ENCODE measurements around the gene LRRC58. TPM values are rescaled to one million over a fixed set of nuclear protein-coding genes. Genes with fewer than 3 reads are reported as not detected.
"Not testable (repeated sequence)": the region's sequence is repeated elsewhere in the genome, so short reads cannot be mapped to it uniquely, and the experiment has no call there.

LRRC58 gene
- total RNA-seq, 6 experiments from 2014 or later, result 7.0 to 18.7 (median 10.3) TPM

- no peaks in the 10 kb centered on the region for H3K9me3 ChIP-seq
- peaks cover 0 to 3% (median 0%) of the 10 kb centered on the region in 4 donors for H3K36me3 ChIP-seq
- 60% methylated on average over 1 of the region's 1 CpG for WGBS (ENCODE audit: insufficient coverage, low coverage, low lambda C conversion rate, missing lambda C conversion rate)
- ATAC-seq (no peak), DNase-seq (no peak)
- H3K4me3 ChIP-seq, result no peak overlapping the region
- peaks cover 0 to 5% (median 0%) of the 10 kb centered on the region in 4 donors for H3K4me1 ChIP-seq
- H3K27ac ChIP-seq, result no peak overlapping the region
- TF ChIP-seq POLR2A (IDR thresholded peaks at IDR 0.05) (no peak), CTCF (IDR thresholded peaks at IDR 0.05) (no peak)
- H3K27me3 ChIP-seq, result no peaks in the 10 kb centered on the region
- intact Hi-C loops (cut with DNase I), result no loop called here
These were observed 10.6 kb downstream of the LRRC58 start for GRCh38 chr3:120338517-120338916.

- DNase-seq (peak; percentile 58 to 71 (median 63)), ATAC-seq (peak; percentile 77 to 99 (median 92))
- no peaks in the 10 kb centered on the region for H3K9me3 ChIP-seq
- H3K27ac ChIP-seq, result no peak overlapping the region
- no peaks in the 10 kb centered on the region for H3K4me1 ChIP-seq
- H3K36me3 ChIP-seq, result peaks cover 0 to 20% (median 3%) of the 10 kb centered on the region in 4 donors
- WGBS (ENCODE audit: insufficient coverage, low coverage, low lambda C conversion rate, missing lambda C conversion rate), result 78% methylated on average over 8 of the region's 8 CpGs
- TF ChIP-seq POLR2A (IDR thresholded peaks at IDR 0.05), result no peak
- H3K27me3 ChIP-seq, result no peaks in the 10 kb centered on the region
- H3K4me3 ChIP-seq, result no peak overlapping the region
- intact Hi-C loops (cut with DNase I), result no loop called here
These were observed 16.5 kb downstream of the LRRC58 start for GRCh38 chr3:120332646-120333045.

GRCh38 chr3:120331076-120331475 is 18.1 kb downstream of the LRRC58 start:
- no peak for ATAC-seq
- DNase-seq, result no peak
- Histone ChIP-seq H3K27ac (no peak overlapping the region), H3K9me3 (no peaks in the 10 kb centered on the region), H3K27me3 (no peaks in the 10 kb centered on the region), H3K4me3 (no peak overlapping the region), H3K4me1 (no peaks in the 10 kb centered on the region), H3K36me3 (peaks cover 0 to 20% (median 3%) of the 10 kb centered on the region in 4 donors)
- intact Hi-C loops (cut with DNase I), result no loop called here
- 89% methylated on average over 2 of the region's 2 CpGs for WGBS (ENCODE audit: insufficient coverage, low coverage, low lambda C conversion rate, missing lambda C conversion rate)
- TF ChIP-seq CTCF (IDR thresholded peaks at IDR 0.05) (no peak), POLR2A (IDR thresholded peaks at IDR 0.05) (no peak)

- ATAC-seq, result peak in 1 of 4 donors; percentile 39
- Histone ChIP-seq H3K27ac (no peak overlapping the region), H3K9me3 (no peaks in the 10 kb centered on the region), H3K4me1 (no peaks in the 10 kb centered on the region), H3K4me3 (no peak overlapping the region), H3K27me3 (no peaks in the 10 kb centered on the region), H3K36me3 (peaks cover 0 to 16% (median 3%) of the 10 kb centered on the region in 4 donors)
- DNase-seq, result no peak
- WGBS (ENCODE audit: insufficient coverage, low coverage, low lambda C conversion rate, missing lambda C conversion rate), result 32% methylated on average over 2 of the region's 2 CpGs
- TF ChIP-seq POLR2A (IDR thresholded peaks at IDR 0.05), result no peak
- intact Hi-C loops (cut with DNase I), result no loop called here
These were observed 22.4 kb downstream of the LRRC58 start for GRCh38 chr3:120326784-120327183.

- intact Hi-C loops (cut with DNase I), result no loop called here
- Histone ChIP-seq H3K27ac (no peak overlapping the region), H3K9me3 (no peaks in the 10 kb centered on the region), H3K4me3 (no peak overlapping the region), H3K27me3 (no peaks in the 10 kb centered on the region), H3K36me3 (no peaks in the 10 kb centered on the region), H3K4me1 (no peaks in the 10 kb centered on the region)
- no peak for DNase-seq
- ATAC-seq, result peak in 1 of 4 donors; percentile 18
- TF ChIP-seq POLR2A (IDR thresholded peaks at IDR 0.05), result no peak
- TF ChIP-seq CTCF (IDR thresholded peaks at IDR 0.05), result no peak
- 72% methylated on average over 1 of the region's 1 CpG for WGBS (ENCODE audit: insufficient coverage, low coverage, low lambda C conversion rate, missing lambda C conversion rate)
These were observed 25.0 kb downstream of the LRRC58 start for GRCh38 chr3:120324190-120324589.

GRCh38 chr3:120323761-120324160 is 25.4 kb downstream of the LRRC58 start:
- H3K4me3 ChIP-seq; DNase-seq; ATAC-seq; H3K4me1 ChIP-seq; intact Hi-C loops (cut with DNase I); H3K36me3 ChIP-seq; H3K27ac ChIP-seq; H3K27me3 ChIP-seq; H3K9me3 ChIP-seq: not testable (repeated sequence)
- WGBS (ENCODE audit: insufficient coverage, low coverage, low lambda C conversion rate, missing lambda C conversion rate), result 92% methylated on average over 2 of the region's 4 CpGs

Measured in right lobe of liver (tissue), 6 donors.